Measurements from ENCODE around the gene R3HCC1L.

- no peak for TF ChIP-seq CTCF (IDR thresholded peaks at IDR 0.05)
- no peak for TF ChIP-seq POLR2AphosphoS5 (IDR thresholded peaks at IDR 0.05; ENCODE audit: low read depth, low read length)
- no peak for TF ChIP-seq REST (IDR thresholded peaks at IDR 0.05; ENCODE audit: insufficient read depth in 1 of 2, low read depth in 2 of 2, low read length in 1 of 2)
- no peak for TF ChIP-seq SIN3A (IDR thresholded peaks at IDR 0.05; ENCODE audit: borderline replicate concordance, insufficient read depth, low read depth, low read length)
Observed at GRCh38 chr10:98202378-98202777, 67.9 kb downstream of the R3HCC1L start.

Data from Panc1 (cell line).